ENCODE results near the gene CD248.
"Not testable (repeated sequence)": the region's sequence is repeated elsewhere in the genome, so short reads cannot be mapped to it uniquely, and the experiment has no call there.

Gene CD248

GRCh38 chr11:66328302-66329144 lies 11.7 kb upstream of the CD248 start:
- DNase-seq (ENCODE audit: low read depth, low spot score), result peak; percentile 96

DNA sequence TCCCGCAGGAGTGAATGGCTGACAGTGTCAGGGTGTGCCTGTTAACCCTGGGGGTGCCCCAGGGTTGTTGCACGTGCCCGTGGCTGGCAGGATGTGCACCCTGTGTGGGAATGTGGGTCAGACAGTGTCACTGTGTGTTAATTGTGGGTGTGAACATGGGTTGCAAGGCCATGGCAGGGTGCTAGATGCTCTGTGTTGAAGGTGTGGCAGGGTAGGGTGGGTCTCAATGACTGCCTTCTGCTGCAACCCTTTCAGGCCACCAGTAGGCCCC lies 11.1 kb upstream of the CD248 start:
- no peak for DNase-seq (ENCODE audit: low read depth, low spot score)

GRCh38 chr11:66327171-66328030 lies 10.6 kb upstream of the CD248 start:
- DNase-seq (ENCODE audit: low read depth, low spot score), result no peak

- DNase-seq (ENCODE audit: low read depth, low spot score), result no peak
Measured at GRCh38 chr11:66326261-66327111, 9.6 kb upstream of the CD248 start.

DNA sequence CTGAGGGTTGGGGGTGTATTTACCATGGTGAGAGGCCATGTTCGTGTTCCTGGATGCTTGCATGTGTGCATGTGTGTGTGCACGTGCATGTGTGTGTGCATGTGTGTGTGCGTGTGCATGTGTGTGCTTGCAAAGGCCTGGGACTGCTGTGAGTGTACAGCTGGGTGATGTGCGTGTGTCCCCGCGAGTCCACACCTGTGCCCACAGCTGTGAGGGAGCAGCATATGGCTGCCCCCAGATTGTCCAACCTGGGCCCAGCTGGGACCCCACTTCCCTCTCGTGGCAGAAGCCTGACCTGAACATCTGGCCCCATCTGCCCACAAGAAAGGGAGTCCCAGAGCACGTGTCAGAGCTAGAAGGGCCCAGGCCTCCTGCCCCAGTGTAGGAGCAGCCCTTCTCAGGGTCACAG lies 8.4 kb upstream of the CD248 start:
- DNase-seq (ENCODE audit: low read depth, low spot score), result no peak

- peak; percentile 57 for DNase-seq (ENCODE audit: low read depth, low spot score)
Measured at GRCh38 chr11:66324664-66325063, 7.8 kb upstream of the CD248 start.

GRCh38 chr11:66323684-66324083 lies 6.8 kb upstream of the CD248 start:
- no peak for DNase-seq (ENCODE audit: low read depth, low spot score)

DNA sequence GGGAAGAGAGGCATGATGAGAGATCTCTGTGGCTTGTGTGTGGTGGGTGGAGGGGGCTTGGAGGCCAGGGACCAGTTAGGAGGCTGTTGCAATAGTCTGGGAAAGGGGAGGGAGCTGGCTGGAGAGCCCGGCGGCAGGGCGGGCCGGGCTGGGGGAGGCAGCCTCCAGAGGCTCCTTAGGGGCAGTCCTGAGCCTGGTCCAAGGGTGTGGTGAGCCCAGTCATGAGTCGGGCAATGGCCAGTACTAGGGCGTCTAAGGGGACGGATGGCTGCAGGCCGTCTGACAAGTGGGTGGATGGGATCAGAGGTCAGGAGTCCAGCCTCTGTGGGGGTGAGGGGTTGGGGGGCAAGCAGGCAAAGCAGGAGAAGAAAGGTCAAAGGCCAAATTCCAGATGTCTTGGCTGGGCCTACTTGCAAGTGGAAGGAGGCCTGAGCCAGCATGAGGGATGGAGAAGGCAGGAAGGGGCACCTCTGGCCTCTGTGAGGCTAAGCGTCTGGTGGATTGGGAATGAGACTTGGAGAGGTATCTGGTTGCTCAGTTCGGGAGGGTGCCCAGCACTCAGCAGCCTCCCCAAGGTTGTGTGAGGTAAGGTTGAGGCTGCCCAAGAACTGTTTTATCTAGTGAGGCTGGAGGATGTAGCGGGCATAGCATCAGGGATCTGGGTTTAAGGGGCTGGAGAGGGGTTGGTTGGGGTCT lies 6.0 kb upstream of the CD248 start:
- no peak for DNase-seq (ENCODE audit: low read depth, low spot score)

- no peak for DNase-seq (ENCODE audit: low read depth, low spot score)
Measured at GRCh38 chr11:66321606-66322005, 4.8 kb upstream of the CD248 start.

GRCh38 chr11:66320748-66321147 lies 3.9 kb upstream of the CD248 start:
- DNase-seq (ENCODE audit: low read depth, low spot score), result not testable (repeated sequence)

- DNase-seq (ENCODE audit: low read depth, low spot score), result not testable (repeated sequence)
Measured at GRCh38 chr11:66320289-66320688, 3.4 kb upstream of the CD248 start.

- DNase-seq (ENCODE audit: low read depth, low spot score), result no peak
Measured at GRCh38 chr11:66318600-66318970, 1.7 kb upstream of the CD248 start.

DNA sequence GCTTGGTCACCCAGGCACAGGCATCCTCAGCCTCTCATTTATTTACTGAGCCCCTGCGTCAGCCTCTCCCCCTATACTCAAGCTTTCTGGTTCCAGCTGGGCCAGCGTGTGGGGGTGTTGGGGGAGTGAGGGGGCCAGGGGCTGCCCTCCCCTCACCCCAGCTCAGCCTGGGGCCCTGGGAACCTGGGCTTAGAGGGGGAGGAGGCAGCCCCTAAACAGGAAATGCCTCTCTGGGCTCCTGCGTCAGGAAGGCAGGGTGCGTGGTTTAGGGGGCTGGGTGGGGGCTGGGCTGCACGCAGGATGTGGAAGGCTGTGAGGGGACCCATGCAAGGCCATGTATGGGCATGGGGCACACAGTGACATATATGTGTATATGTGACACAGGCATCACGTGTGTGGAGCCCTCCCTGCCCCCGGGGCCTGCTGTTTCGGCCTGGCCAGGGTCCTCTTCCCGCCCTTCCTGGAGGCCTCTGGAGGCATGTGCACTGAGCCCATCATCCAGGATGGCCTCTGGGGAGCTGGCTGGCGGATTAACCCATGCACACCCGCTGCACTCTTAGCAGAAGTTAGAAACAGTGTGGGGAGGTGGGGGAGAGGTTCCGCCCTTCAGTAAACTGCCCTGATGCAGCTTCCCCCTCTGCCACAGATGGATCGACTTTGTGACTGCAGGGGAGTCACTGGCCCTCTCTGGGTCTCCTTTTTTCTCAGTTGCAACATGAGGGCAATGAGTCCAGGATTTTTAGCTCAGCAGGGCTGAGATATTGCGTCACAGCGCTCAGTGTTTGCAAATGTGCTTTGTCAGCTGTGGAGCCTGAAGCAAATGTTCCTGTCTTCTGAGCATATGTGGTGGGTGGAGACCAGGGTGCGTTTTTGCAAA lies 1.1 kb upstream of the CD248 start:
- peak; percentile 65 for DNase-seq (ENCODE audit: low read depth, low spot score)

GRCh38 chr11:66317322-66317722 lies 478 bp upstream of the CD248 start:
- no peak for DNase-seq (ENCODE audit: low read depth, low spot score)

- no peak for DNase-seq (ENCODE audit: low read depth, low spot score)
Measured at GRCh38 chr11:66315921-66316811, 678 bp downstream of the CD248 start.

GRCh38 chr11:66315498-66315885 lies 1.4 kb downstream of the CD248 start:
- no peak for DNase-seq (ENCODE audit: low read depth, low spot score)

DNA sequence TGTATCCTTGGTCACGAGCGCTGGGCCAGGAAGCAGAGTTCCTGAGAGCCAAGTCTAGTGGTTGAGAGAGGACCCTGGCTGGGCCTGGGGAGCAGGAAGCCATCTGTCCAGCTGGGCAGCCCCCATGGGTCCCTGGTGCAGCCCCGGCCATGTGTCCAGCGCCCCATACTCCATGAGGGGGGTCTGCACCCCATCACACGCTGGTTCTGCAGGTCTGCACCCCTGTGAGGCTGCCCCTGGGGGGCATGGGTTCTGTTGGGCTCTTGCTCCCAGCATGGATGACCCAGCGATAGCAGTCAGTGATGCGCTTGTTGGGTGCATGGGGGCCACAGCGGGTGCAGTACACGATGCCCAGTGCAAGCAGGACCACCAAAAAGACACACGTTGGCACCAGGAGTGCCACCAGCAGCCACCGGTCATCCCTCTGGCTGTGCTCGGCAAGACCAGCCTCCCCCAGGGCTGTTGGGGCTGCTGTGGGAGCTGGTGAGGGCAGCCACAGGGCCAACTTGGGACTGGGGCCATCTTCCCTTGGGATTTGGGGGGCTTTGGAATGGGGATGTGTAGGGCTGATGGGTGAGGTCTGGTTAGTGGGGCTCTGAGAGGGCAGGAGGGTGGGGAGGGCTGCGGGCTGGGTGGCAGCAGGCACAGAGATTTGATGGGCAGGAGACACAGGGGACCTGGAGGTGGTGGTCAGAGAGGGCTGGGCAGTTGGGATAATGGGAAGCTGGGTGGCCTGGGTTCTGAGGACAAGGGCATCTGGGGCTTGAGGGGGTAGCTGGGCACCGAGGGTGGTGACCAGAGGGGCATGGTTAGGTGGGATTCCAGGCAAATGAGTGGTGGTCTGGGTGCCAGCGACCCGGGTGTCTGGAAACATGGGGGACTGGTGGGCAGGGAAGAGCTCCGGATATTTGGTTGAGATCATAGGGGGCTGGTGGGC lies 2.0 kb downstream of the CD248 start:
- DNase-seq (ENCODE audit: low read depth, low spot score), result no peak

- no peak for DNase-seq (ENCODE audit: low read depth, low spot score)
Measured at GRCh38 chr11:66314186-66314501, 2.7 kb downstream of the CD248 start.

All from ELF-1 (cell line).